Chondrocyte (in vitro differentiated cells): ENCODE data around the gene SHISA2. TPM values are rescaled to one million over a fixed set of nuclear protein-coding genes. Genes with fewer than 3 reads are reported as not detected.

Experiments
- DNase-seq: peaks from one replicate; pipeline ENCODE4 v3.0.0; 2021; ENCODE audit warnings: mixed read lengths, low spot score
- H3K27ac Mint-ChIP-seq: one replicate; pipeline ENCODE4 v1.8.0; 2021; ENCODE audit warnings: mild to moderate bottlenecking, moderate library complexity, mixed read lengths; ENCODE audit not compliant: unreplicated experiment
- H3K27me3 Mint-ChIP-seq: 2 replicates; pipeline ENCODE4 v1.8.0; 2021; ENCODE audit warnings: low read depth, mixed read lengths
- H3K36me3 Mint-ChIP-seq: 2 replicates; pipeline ENCODE4 v1.8.0; 2021; ENCODE audit warnings: low read depth, mixed read lengths
- H3K4me1 Mint-ChIP-seq: 2 replicates; pipeline ENCODE4 v1.8.0; 2021; ENCODE audit warnings: low read depth, mild to moderate bottlenecking, mixed read lengths
- H3K4me3 Mint-ChIP-seq: one replicate; pipeline ENCODE4 v1.8.0; 2021; ENCODE audit warnings: mild to moderate bottlenecking, moderate library complexity, mixed read lengths; ENCODE audit not compliant: unreplicated experiment
- H3K9me3 Mint-ChIP-seq: 2 replicates; pipeline ENCODE4 v1.8.0; 2021; ENCODE audit warnings: low read depth, mixed read lengths
- CTCF ChIP-seq: fragments of 200-600 bp; sonication (generic); IDR thresholded peaks from 2 replicates; pipeline ENCODE4 v1.5.0; 2021; ENCODE audit warnings: antibody characterized with exemption, mild to moderate bottlenecking, moderate library complexity
- total RNA-seq: library from RNA; stranded (reverse); gene quantifications from 3 replicates; pipeline ENCODE4 v1.2.1, GENCODE V29; 2021

SHISA2 gene
- total RNA-seq, 1 donor from 2014 or later, result 113 TPM

GRCh38 chr13:26048741-26049140, 3.1 kb downstream of the SHISA2 start:
- TF ChIP-seq CTCF, result no peak
- H3K9me3 Mint-ChIP-seq, result no peaks in the 10 kb centered on the region
- peak overlapping the region; percentile 92 for H3K27ac Mint-ChIP-seq
- H3K36me3 Mint-ChIP-seq, result peaks cover 12% of the 10 kb centered on the region
- DNase-seq, result no peak
- peaks cover 41% of the 10 kb centered on the region for H3K4me1 Mint-ChIP-seq
- peak overlapping the region; percentile 91 for H3K4me3 Mint-ChIP-seq
- no peaks in the 10 kb centered on the region for H3K27me3 Mint-ChIP-seq

GRCh38 chr13:26047040-26047439, 4.8 kb downstream of the SHISA2 start:
- peak overlapping the region; percentile 62 for H3K4me3 Mint-ChIP-seq

GRCh38 chr13:26046639-26047038, 5.2 kb downstream of the SHISA2 start:
- TF ChIP-seq CTCF, result no peak
- Mint-ChIP-seq H3K9me3 (no peaks in the 10 kb centered on the region), H3K36me3 (peaks cover 13% of the 10 kb centered on the region), H3K27ac (no peak overlapping the region), H3K4me1 (peaks cover 49% of the 10 kb centered on the region), H3K4me3 (peak overlapping the region; percentile 62), H3K27me3 (no peaks in the 10 kb centered on the region)
- DNase-seq, result no peak

More at GRCh38 chr13:26047040-26047439, 4.8 kb downstream of the SHISA2 start:
- Mint-ChIP-seq H3K27me3 (no peaks in the 10 kb centered on the region), H3K4me1 (peaks cover 45% of the 10 kb centered on the region), H3K27ac (no peak overlapping the region), H3K36me3 (peaks cover 13% of the 10 kb centered on the region), H3K9me3 (no peaks in the 10 kb centered on the region)
- no peak for DNase-seq
- TF ChIP-seq CTCF, result no peak

GRCh38 chr13:26045142-26045541, 6.7 kb downstream of the SHISA2 start:
- Mint-ChIP-seq H3K4me1 (peaks cover 58% of the 10 kb centered on the region), H3K27ac (no peak overlapping the region), H3K36me3 (peaks cover 13% of the 10 kb centered on the region), H3K4me3 (no peak overlapping the region), H3K9me3 (no peaks in the 10 kb centered on the region), H3K27me3 (no peaks in the 10 kb centered on the region)
- TF ChIP-seq CTCF, result no peak
- no peak for DNase-seq

GRCh38 chr13:26042785-26043184, 9.0 kb downstream of the SHISA2 start:
- Mint-ChIP-seq H3K4me1 (peaks cover 43% of the 10 kb centered on the region), H3K27me3 (no peaks in the 10 kb centered on the region), H3K36me3 (peaks cover 13% of the 10 kb centered on the region), H3K27ac (no peak overlapping the region), H3K4me3 (no peak overlapping the region), H3K9me3 (no peaks in the 10 kb centered on the region)
- no peak for TF ChIP-seq CTCF
- no peak for DNase-seq
